Hepatocyte (in vitro differentiated cells): ENCODE data around the gene HAT1.
"Not testable (repeated sequence)": the region's sequence is repeated elsewhere in the genome, so short reads cannot be mapped to it uniquely, and the experiment has no call there.

ENCODE experiments used
- CTCF ChIP-seq: fragments of 200-600 bp; sonication (generic); IDR thresholded peaks from 2 replicates; pipeline ENCODE4 v1.5.1; 2016; ENCODE audit warnings: antibody characterized with exemption, mild to moderate bottlenecking; ENCODE audit not compliant: poor library complexity
- EZH2 ChIP-seq: fragments of 200-600 bp; sonication (generic); IDR thresholded peaks from 2 replicates; pipeline ENCODE4 v1.6.1; 2016; ENCODE audit warnings: antibody characterized with exemption, mild to moderate bottlenecking, borderline replicate concordance

DNA sequence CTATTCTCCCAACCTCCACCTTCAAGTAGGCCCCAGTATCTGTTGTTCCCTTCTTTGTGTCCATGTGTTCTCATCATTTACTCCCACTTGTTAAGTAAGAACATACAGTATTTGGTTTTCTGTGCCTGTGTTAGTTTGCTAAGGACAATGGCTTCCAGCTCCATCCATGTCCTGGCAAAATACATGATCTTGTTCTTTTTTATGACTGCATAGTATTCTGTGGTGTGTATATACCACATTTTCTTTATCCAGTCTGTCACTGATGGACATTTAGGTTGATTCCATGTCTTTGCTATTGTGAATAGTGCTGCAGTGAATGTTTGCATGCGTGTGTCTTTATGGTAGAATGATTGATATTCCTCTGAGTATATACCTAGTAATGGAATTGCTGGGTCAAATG is 61.7 kb downstream of the HAT1 start:
- TF ChIP-seq CTCF, EZH2: not testable (repeated sequence)
